Measurements from ENCODE around the gene HEG1. TPM values are rescaled to one million over a fixed set of nuclear protein-coding genes. Genes with fewer than 3 reads are reported as not detected.

Gene HEG1
- polyA plus RNA-seq, 4 donors, result 24.2 to 49.0 (median 30.8) TPM

DNA sequence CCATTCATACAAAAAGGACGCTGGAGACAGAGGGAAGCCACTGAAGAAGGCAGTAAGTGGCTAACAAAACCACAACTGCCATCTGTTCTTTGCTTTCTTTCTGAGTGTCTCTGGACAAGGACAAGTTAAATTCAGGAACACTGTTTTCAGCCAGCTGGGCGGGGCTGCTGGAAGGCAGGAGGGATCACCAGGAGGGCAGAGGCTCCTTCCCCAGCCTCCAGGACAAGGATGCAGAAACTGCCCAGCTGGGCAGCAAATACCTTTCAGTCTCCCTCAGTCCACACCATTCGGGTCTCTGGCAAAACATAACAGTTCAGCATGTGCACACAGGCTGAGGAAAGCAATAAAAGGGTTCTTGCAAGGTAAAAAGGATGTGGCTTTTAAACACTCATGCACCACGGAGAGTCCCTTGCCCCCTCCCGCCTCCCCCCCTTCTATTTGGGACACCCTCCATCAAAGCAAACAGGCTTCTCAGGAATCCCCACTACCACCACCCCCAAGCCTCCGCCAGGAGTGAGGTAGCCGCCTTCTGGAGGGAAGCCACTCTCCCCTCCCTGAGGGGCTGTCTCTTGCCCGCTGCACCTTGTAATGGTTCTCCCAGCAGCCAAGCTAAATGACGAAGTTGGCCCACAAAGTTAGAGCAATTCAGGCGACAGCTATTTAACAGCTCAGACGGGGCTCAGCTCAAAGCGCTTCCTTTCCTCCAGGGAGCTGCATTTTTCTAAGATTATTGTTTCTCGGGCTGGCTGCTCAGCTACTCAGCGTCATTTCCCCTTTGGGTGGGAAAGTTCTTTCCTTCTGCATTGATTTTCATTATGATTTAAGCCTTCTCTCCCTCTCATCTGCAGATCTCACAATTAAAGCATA is 3.8 kb downstream of the HEG1 start:
- no peak for DNase-seq (ENCODE audit: low read depth in 4 of 4, low spot score in 3 of 4)

DNA sequence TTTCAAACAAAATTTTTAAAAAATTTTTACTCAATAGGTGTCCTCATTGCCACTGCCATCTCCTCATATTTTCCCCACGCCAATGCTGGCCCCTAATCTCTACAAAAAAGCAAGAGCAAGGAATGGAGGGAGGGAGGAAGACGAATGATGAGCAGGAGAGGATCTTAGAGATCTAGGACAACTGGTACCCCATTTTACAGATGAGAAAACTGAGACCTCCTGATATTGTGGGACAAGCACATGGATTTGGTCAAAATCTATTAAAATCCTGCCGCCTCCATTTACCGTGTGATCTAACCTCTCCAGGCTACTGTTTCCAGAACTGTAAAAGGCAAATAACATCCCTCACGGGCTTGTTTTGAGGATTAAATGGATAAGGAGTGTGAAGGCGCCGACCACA is 4.6 kb downstream of the HEG1 start:
- no peak for DNase-seq (ENCODE audit: low read depth in 4 of 4, low spot score in 3 of 4)

DNA sequence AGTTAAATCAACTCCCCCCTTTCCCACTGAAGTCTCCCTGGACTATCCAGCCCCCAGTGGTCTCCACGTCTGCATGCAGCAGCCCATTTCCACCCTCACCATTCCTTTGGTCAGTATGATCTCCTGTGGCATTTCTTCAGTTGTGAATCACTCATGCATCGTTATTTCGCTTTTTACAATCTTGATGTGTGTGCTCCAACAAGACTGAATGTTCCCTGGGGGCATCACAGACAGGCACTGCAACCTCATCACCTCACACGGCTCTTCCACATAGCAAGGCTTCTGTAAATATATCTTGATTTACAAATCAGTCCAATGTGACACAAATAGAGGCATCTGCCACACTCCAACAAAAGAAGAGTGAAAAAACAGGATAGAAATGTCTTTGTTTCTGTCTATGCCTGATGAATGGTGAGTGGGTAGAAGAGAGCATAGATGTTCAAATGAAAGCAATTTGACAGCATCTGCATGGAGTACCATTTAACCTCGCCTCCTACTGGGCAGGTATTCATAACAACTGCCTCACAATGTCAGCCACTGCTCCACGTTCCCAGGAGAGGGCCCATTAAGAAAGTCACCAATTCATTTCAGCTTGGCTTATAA is 5.2 kb downstream of the HEG1 start:
- no peak for DNase-seq (ENCODE audit: low read depth in 4 of 4, low spot score in 3 of 4)

DNA sequence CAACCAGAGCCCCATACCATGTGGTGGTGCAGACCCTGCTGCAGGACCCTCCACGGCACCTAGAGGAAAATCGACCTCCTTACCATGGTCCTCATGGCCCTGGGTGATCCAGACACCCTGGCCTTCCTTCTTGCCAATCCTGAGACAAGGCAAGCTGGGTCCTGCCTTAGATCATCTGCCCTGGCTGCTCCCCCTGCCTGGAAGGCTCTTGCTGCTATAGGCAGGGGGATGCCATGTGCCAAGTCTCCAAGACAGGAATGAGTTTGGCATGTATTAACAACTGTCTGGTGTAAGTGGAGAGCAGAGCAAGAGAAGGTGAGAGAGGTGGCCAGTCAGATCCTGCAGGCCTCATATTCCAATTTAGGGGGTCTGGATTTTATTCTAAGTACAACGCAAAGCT is 7.5 kb downstream of the HEG1 start:
- no peak for DNase-seq (ENCODE audit: low read depth in 4 of 4, low spot score in 3 of 4)

DNA sequence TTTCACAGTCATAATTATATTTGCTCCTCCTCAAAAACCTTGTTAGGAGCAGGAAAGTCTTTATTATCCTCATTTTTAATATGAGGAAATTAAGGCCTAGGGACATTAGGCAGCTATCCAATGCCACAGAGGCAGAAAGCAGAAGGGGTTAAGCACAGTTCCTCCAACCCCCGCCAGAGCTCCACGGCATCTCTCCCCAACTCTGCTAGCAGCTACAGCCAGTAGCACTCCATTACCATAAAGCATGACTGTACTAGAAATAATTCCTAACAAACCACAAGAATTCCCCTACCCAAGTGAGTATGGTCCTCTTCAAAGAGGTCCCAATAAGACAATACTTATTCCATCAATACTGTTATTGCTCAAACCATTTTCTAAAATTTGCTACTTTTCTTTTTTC is 9.8 kb downstream of the HEG1 start:
- no peak for DNase-seq (ENCODE audit: low read depth in 4 of 4, low spot score in 3 of 4)

DNA sequence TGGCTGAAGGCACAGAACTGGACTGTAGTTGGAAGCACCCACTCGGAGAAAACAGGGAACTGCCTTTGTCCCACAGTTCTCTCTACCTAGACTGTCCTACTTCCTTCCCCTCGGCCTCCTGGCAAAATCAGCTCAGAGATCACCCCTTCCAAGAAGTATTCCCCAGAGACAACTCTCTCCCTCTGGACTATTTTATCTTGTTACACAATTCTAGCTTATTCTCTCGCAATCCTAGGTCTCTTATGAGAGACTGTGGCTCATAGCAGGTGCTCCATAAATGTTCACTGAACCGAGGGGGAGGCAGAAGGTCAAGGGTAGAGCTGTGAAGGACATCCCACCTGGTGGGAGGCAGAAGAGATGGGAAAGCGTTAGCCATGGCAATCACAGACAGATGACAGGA is 10.6 kb downstream of the HEG1 start:
- no peak for DNase-seq (ENCODE audit: low read depth in 4 of 4, low spot score in 3 of 4)

DNA sequence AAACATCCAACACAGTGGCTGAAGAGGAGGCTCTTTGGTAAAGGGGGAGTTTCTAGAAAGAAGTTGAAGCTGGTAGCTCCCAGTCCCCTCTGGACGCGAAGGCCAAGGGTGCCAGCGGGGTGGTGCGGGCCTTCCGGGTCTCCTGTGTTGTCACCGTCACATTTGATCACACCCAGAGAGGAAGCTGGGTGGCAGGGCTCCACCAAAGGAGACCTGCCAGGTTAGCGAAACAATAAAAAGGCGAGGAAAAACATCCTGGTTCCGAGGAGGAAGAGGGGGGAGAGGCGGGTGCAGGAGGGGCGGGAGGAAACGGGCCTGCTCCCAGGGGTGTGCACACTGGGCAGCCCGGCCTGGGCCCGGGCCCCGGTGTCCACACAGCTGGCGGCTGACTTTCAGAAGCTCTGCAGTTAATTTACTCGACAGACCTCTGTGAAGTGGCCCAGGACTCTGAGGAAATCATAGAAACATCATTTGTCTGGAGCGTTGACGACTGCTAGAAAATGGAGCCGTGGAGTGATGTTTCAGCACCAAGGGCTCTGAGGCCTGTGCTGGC is 12.1 kb downstream of the HEG1 start:
- DNase-seq (ENCODE audit: low read depth in 4 of 4, low spot score in 3 of 4), result no peak

DNA sequence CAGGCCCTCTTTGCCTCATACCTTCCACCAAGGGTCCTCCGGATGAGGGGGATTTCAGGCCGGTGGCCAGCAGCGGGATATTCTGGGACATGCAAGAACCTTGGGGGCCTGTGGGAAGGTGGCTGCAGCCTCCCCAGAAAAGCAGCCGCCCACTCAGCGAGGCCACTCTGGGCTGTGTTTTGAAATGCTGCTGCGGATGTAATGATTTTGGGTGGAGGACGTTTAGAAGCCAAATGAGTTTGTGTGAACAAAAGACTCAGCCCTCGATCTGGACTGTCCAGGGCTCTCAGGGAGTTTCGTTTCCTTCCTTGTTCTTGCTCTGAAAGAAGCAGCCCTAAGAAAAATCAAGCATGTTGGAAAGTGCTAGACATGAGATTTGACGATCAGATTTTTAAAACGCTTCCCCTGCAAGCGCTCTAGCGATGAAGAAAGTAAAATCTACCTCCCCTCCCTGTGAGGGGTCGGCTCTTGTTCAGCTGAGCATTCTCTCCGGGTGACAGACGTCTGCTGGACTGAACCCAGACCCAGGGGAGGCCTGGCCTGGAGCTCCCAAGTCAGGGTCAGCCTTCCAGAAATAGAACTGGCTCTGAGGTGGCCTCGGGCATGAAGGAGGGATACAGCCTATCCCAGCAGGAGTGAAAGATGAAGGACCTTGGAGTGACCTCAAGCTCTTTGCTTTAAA is 12.9 kb downstream of the HEG1 start:
- no peak for DNase-seq (ENCODE audit: low read depth in 4 of 4, low spot score in 3 of 4)

DNA sequence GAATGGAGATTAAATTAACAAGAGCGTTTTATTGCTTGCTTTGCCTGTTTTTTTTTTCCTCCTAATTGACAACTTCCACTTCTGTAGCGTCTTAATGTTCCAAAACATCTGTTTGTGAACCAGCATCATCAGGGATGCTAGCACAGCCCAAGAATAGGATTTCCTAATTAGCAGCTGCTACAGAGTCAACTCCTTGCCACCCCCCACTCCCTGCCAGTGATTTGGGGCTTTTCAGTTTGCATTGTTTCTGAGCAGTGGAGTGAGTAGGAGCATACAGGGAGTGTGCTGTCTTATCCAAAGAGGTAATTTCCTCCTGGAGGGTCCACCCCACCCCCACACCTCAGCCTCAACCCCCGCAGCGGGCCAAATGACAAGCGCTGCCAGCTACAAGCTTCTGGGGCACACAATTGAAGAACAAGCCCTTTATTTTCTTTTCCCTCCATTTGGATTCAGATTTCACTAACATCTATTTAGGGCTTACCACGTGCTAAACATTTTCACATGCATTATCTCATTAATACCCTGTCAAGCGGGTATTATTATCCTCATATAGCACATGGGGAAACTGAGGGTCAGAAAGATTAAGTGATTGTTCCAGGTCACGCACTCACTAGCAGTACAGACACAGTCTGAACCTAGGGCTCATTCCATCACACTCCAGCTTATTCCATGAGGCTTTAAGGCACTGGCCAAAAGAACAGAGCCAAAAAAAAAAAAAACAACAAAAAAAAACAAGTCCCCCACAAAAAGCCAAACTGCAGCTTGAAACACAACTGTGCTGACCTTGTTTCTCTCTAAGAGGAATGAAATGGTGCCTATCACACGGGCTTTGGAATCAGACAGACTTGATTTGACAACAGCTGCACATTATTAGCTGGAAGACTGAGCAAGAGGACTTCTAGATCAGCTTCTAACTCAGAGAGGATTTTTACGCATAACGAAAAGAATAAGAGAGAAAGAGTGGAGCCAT is 16.4 kb downstream of the HEG1 start:
- no peak for DNase-seq (ENCODE audit: low read depth in 4 of 4, low spot score in 3 of 4)

DNA sequence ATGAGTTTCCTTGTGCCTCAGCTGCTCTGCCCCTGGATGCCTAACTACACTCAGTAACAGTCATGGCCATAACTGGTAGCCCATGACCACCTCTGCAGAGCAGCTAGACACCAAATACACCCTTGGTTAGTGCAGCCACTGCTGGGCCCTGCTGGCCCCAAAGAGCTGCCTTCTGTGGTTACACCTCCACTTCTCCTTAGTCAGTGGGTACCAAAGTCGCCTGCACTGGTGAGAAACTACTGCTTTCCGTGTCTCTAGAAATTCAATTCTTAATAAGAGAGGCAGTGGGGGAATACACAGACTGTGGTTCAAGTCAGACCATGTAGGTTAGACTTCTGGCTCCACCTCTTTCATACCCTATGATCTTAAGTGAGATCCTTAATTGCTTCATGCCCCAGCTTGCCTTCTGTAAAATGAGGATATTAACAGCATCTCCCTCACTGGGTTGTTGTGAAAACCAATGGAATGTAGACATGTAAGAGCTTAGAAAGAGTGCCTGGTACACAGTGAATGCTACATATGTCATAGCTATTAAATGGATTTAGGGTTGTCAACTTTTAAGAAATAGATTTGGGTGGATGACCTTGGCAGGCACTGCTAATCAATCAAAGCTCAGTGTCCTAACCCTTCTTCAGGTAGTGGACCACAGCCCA is 18.2 kb downstream of the HEG1 start:
- DNase-seq (ENCODE audit: low read depth in 4 of 4, low spot score in 3 of 4), result no peak

DNA sequence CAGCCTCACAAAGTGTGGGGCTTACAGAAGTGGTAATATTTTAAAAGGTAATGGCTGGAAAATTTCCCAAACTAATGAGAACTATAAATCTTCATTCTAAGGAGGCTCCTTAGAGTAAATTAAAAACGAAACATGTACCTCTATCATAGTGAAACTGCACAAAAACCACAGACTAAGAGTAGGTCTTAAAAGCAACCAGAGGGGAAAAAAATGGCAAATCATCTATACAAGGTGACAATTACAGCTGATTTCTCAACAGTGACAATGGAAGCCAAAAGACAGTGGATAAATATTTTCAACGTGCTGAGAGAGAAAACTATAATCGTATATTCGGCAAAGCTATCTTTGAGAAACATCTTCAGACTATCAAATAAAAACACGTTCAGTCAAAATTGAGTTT is 20.6 kb downstream of the HEG1 start:
- DNase-seq (ENCODE audit: low read depth in 4 of 4, low spot score in 3 of 4), result no peak

DNA sequence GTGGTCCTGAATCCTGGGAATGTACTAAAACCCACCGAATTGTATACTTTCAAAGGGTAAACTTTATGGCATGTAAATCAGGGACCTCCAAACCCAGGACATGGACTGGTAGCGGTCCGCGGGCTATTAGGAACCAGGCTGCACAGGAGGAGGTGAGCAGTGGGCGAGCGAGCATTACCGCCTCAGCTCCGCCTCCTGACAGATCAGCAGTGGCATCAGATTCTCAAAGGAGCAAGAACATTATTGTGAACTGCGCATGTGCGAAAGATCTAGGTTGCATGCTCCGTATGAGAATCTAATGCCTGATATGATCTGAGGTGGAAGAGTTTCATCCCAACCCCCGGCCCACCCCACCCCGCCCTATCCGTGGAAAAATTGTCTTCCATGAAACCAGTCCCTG is 22.2 kb downstream of the HEG1 start:
- DNase-seq (ENCODE audit: low read depth in 4 of 4, low spot score in 3 of 4), result no peak

DNA sequence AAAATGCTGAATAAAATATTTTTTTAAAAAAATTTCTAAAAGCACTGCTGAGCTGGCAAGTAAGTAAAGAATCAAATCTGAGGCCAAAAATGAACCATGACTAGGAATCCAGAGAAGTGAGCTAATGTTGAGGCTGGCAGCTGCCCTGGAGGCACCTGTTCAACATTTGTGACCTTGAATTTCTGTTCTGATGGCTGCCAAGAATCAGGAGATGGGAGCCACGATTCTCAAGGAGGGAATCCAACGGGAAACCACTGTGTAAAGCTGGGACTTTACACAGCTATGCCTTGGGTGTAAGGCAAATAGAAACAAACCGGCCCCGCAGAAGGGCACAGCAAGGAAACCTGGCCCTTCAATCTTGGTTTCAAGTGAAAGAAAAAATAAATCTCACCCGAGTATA is 22.7 kb downstream of the HEG1 start:
- no peak for DNase-seq (ENCODE audit: low read depth in 4 of 4, low spot score in 3 of 4)

DNA sequence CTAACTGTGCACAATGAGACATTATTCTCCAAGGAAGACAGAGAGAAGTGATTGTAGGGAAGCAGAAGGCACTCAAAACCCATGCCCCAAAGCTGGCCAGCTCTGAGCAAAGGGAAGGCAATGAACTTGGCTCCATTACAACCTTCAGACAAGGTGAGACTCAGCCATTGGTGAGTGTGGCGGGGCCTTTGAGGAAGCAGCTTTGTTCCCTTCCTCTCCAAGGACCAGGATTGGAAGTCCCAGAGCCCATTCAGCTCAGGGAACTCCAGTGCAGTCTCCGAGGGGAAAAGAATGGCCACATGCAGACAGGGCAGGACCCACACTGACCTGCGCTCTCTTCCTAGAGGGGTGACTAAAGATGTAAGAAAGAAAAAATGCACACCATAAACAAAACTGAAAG is 23.1 kb downstream of the HEG1 start:
- DNase-seq (ENCODE audit: low read depth in 4 of 4, low spot score in 3 of 4), result no peak

DNA sequence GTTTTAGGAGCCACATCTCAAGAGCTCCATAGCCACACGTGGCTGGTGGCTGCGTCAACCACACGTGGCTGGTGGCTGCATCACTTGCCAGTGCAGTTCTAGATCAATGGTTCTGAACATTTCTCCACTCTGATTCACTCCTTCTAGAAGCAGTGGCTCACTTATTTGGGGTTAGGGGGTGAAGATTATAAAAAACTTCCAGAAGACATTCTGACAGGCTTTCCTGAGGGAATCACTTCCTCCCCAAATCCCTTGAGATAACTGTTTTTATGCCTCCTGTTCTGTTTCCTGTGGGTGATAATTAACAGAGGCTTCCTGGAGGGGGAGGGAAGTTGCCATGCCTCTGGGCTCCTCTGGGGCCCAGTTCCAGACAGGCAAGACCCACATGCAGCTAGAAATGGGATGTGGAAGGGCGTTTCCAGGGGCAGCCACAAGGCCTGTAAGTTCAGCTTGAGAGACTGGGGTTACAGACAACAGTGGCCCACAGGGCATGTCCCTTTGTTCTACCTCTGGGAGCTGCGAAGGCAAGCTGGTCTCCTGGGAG is 23.6 kb downstream of the HEG1 start:
- no peak for DNase-seq (ENCODE audit: low read depth in 4 of 4, low spot score in 3 of 4)

DNA sequence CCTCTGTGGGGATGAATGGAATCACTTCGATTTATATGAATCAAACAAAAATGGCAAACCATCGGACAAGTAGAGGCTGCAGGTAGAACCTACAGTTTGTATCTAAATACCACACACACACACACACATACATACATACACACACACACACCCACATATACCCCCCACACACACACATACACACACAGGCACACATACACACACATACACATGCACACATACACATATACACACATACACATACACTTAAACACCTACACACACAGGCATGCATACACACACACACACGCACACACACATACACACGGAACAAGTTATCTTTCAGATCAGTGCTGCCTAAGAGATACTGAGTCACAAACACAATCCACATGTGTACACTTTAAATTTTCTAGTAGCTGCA is 24.3 kb downstream of the HEG1 start:
- DNase-seq (ENCODE audit: low read depth in 4 of 4, low spot score in 3 of 4), result no peak

DNA sequence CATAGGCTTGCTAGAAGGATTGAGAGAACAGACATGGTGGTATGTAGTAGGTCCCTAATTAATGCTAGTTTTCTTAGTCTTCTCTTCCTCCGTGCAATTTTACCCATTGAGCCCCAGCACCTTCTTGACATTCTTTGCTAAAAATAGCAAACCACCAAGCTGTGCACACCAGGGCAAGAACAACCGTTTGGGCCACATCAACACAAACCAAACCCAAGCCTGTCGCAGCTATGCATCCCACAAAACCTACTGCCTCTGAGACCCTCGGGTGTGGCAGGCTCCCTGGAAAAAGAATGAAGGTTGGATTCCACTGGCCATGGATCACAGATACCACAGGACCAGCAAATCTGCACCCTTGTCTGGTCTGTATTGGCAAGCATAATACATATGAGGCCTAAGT is 27.1 kb downstream of the HEG1 start:
- no peak for DNase-seq (ENCODE audit: low read depth in 4 of 4, low spot score in 3 of 4)

DNA sequence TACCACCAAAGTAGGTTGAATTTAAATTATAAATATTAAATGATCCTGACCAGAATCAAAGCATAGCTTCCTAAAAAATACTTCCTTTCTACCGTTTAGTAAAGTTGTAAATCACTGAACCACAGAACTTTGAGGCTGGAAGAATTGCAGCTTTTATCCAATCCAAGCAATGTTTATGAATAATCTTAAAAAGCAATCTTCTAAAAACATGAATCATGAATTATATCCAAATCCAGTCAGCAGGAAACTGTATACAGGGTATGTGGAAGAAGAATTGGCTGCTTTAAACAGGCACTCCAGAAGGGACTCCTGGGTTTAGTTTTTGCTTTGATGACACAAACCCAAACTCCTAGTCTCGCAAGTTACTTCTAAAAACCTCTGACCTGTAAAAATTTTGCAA is 30.2 kb downstream of the HEG1 start:
- no peak for DNase-seq (ENCODE audit: low read depth in 4 of 4, low spot score in 3 of 4)

DNA sequence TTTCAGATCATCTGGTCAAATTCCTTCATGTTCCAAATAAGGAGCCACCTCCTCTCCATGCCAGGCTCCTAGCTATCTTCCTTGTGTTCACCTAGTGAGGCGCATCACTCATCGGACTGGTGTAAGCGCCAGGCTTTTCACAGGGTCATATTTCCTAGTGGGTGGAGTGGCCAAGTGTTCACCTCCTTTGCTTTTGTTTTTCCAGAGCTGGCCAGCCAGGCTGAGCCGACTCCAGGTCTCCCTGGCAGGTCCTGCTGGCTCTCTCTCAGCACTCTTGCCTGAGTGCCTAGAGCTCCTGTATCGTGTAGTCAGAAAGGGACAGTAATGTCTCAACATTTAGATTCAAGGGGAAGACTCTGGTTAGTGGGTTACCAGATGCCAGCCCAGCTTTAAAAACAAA is 31.0 kb downstream of the HEG1 start:
- DNase-seq (ENCODE audit: low read depth in 4 of 4, low spot score in 3 of 4), result no peak
